RPMI7951 (cell line): ENCODE measurements around the gene ISOC1. TPM values are rescaled to one million over a fixed set of nuclear protein-coding genes. Genes with fewer than 3 reads are reported as not detected.
A peak's percentile ranks its signal among the peaks of the same experiment; 100 is the strongest.

Source experiments
- DNase-seq: peaks from one replicate; pipeline ENCODE4 v3.0.0-alpha.2; 2012; ENCODE audit warnings: low read depth
- total RNA-seq: library from RNA; depleted of rRNA; stranded (reverse); fragments of >200 nt; shearing (Covaris generic); gene quantifications from 2 replicates; pipeline ENCODE4 v1.2.3, GENCODE V29; 2014; rRNA removed

The ISOC1 gene
- 13.0 and 13.1 TPM in 2 replicates for total RNA-seq

DNA sequence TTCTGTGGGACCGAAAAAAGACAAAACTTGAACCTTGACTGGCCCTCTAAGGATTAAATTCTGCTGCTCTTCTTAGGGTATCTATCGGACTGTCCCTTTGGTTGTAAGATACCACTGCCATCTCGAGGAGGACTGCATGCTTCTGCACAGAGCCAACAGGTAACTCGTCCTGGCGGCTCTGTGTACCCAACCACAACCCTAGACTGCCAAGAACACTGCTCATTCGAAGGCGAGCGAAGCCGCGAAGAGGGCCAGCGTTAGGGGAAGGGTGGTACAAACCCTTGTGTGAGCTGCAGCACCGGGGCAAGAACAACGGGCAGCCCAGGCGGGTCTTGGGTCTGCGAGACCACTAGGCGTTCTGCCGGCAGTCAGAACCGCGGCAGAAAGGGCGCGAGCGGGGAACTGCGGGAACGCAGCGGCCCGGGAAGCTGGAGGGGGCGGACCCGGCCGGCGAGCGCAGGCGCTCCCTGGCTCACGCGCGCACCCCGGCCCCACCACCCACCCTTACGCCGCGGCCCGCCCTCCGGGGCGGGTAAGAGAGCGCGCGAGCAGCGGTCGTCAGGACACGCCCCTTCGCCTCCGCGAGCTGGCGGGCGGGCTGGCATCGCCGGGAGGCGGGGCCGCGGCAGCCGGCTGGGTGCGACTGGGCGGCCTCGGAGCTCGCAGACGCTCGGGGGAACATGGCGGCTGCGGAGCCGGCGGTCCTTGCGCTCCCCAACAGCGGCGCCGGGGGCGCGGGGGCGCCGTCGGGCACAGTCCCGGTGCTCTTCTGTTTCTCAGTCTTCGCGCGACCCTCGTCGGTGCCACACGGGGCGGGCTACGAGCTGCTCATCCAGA, at the start of gene ISOC1:
TSS of gene ISOC1 (plus strand) at position 663 of the 837 bp plus-strand sequence. CDS start at position 681, 18 bp downstream.
- DNase-seq = peak; percentile 83

- no peak for DNase-seq
Observed at GRCh38 chr5:129046151-129046550, 48.4 kb upstream of the ISOC1 start.

DNA sequence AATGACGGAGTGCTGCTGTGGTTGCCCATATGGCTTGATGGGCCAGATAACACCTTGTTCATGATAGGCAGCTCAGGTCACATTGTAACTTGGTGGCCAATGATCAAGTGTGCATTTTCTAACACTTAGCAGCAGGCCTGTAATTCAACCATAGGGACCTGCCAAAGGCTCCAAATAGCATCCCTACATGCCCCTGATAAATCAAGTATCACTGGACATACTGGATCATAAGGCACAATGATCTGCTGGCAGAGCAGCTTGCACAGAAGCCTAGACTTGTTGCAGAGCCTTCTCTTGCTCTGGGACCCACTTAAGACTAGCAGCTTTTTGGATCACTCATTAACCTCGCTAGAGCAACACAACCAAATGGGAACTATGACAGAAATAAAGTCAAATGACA, 46.0 kb upstream of the ISOC1 start:
- DNase-seq = no peak

DNA sequence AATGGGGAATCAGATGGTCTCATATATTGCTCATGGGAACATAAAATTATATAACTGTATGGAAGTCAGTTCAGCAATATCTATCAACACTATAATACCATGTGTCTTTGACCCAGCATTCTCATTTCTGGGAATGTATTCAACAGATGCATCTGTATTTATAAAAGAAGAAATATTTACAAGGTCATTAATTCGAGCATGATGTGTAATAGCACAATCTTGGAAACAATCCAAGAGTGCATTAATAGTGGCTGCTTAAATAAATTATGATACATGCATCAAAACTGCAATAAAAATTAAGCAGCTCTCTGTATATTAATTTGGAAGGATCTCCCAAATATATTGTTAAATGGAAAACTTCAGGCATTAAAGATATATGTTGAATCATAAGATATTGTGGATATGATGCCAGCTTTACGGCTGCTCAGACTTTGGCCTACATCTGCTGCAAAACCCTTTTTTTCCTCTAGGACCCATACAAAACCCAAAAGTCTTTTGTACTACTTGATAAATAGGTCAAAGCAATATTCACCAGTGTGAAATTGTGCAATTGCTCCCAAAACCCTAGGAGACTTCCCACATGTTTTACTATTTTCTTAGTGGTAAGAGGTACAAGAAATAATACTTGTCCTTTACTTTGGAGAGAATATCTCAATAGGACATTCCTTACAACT, 45.3 kb upstream of the ISOC1 start:
- DNase-seq = no peak

DNA sequence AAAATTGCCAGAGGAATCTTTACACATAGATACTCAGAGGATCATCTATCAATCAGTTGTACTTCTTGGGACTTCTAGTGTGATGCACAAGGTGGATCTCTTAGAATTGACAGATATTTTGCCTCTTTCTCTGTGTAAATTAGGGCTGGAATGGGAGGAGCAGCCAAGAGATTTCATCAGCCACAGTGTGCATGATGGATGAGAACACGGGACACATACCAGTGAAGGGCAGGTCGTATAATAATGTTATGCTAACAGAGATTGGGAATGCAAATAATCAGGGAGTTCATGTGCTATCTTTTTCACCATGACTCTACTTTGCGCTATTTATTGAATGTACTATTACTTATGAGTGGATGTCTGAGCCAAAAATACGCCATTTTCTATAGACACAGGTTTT, 43.3 kb upstream of the ISOC1 start:
- no peak for DNase-seq

GRCh38 chr5:129053438-129053837, 41.1 kb upstream of the ISOC1 start:
- DNase-seq = no peak

- no peak for DNase-seq
Observed at GRCh38 chr5:129057329-129057728, 37.2 kb upstream of the ISOC1 start.

GRCh38 chr5:129061849-129062248, 32.7 kb upstream of the ISOC1 start:
- no peak for DNase-seq

DNA sequence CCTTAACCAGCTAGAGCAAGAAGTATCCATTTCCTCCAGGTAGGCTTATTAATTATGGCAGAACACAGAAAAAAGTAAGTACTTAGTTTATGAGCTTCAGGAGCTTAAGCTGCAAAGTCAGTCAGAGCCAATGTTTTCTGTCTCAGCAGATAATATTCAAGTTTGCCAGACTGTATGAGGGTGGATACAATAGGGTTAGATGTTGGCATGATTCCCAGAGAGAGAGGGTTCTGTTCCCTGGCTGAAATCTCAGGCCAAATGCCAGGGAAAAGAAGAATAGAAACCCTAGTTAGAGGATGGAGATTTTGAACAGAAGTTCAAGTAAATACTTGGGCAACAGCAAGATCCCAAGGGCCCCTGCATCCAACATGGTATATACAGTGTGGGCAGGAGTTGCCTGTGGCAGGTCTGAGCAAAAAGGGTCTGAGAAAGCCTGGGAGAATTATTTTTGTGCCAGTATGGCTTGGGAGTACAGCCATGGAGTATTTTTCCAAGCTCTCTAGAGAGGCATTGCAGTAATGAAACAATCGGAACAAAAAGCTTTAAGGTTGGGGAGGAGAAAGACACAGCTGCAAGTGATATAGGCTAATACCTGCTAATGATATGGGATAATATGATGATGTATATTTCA, 31.0 kb upstream of the ISOC1 start:
- DNase-seq = no peak

- DNase-seq = no peak
Observed at GRCh38 chr5:129065721-129066120, 28.8 kb upstream of the ISOC1 start.

GRCh38 chr5:129067745-129068144, 26.8 kb upstream of the ISOC1 start:
- DNase-seq = no peak

- no peak for DNase-seq
Observed at GRCh38 chr5:129069292-129069691, 25.3 kb upstream of the ISOC1 start.

GRCh38 chr5:129073111-129073510, 21.4 kb upstream of the ISOC1 start:
- no peak for DNase-seq

- no peak for DNase-seq
Observed at GRCh38 chr5:129074903-129075302, 19.6 kb upstream of the ISOC1 start.

DNA sequence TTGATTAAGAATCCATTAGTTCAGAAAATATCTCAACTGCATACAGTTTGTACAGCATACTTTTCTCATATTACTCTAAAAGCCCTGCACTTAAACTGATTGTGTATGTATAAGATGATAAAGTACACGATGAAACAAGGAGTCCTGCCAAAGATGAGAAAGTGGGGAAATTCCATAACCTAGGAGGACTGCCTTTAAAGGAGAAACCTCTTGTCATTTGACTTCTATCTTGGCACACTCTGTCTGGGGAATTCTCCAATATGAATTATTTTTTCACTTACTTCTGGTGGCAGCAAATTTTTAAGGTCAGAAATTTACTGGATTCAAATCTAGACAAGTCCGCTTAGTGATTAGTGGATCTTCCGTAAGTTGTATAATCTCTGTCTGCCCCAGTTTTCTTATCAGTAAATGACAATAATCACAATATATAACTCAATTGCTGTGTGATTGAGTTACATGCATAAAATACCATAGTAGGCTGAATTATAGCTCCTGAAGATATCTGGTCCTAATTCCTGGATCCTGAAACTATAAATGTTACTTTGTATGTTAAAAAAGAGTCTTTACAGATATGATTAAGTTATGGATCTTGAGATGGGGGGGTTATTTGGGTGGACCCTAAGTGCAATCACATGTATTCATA, 17.0 kb upstream of the ISOC1 start:
- no peak for DNase-seq

DNA sequence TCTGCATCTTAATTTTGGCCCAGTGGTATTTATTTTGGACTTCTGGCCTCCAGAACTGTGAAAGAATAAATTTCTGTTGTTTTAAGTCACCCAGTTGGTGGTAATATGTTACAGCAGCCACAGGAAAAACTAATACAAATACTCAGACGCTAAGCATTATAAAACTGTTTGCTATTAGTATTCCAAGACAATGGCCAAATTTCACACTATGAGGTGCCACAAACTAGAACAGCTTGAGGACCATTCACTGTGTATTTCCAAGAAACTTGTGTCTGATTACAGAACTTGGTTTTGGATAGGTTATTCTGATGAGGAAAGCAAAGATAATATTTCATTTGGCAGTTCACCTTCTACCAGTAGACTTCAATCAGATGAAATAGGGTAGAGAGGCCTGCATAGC, 16.3 kb upstream of the ISOC1 start:
- no peak for DNase-seq

DNA sequence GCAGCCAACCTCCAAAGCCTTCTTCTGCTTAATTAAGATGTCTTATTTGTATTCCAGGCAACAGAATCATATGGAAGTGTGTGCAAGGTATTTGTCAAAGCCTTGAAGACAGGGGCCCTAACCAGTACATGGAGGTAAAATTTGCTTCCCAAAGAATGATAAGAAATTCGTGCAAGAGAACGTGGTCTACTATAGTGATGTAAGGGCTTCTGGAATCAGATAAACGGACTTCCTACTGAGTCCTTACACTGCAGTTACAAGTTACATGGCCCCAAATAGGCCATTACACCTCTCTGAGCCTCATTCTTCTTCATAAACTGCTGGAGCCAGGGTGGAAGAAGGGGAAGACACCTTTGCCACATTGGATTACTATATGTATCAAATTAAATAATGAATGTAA, 15.9 kb upstream of the ISOC1 start:
- DNase-seq = no peak

- DNase-seq = no peak
Observed at GRCh38 chr5:129079496-129079895, 15.1 kb upstream of the ISOC1 start.

- no peak for DNase-seq
Observed at GRCh38 chr5:129080766-129081165, 13.8 kb upstream of the ISOC1 start.

GRCh38 chr5:129082225-129083136, 12.1 kb upstream of the ISOC1 start:
- no peak for DNase-seq
